SK-N-SH (cell line): ENCODE results near the gene CDKAL1. TPM values are rescaled to one million over a fixed set of nuclear protein-coding genes. Genes with fewer than 3 reads are reported as not detected.

ENCODE experiments used
- CTCF ChIA-PET: fragments of 300-600, 350-600 bp; formaldehyde crosslinking; extraction: SDS; loops from one replicate; lab custom pipeline; 2021; lab: Yijun Ruan, JAX
- POLR2A ChIA-PET: fragments of 350-600 bp; sonication (Branson Sonifier 250); formaldehyde crosslinking; extraction: SDS; loops from one replicate; lab custom pipeline; 2020; ENCODE audit warnings: antibody characterized with exemption, inconsistent platforms; lab: Yijun Ruan, JAX
- DNase-seq: peaks from one replicate; pipeline ENCODE4 v3.0.0; 2012
- H2AFZ ChIP-seq: fragments of 200-600 bp; sonication (generic); 2 replicates; pipeline ENCODE4 v1.8.1; 2016; ENCODE audit warnings: antibody characterized with exemption, mild to moderate bottlenecking, low read depth
- H3F3A ChIP-seq: fragments of 200-600 bp; sonication (generic); replicated peaks from 2 replicates; pipeline ENCODE3; 2016; ENCODE audit warnings: antibody characterized with exemption, mild to moderate bottlenecking; ENCODE audit not compliant: insufficient read depth
- H3K27ac ChIP-seq, 2 experiments: fragments of 200-500 bp in 1 of 2; fragments of 200-600 bp in 1 of 2; sonication (Bioruptor generic) in 1 of 2; sonication (generic), shearing (Covaris generic) in 1 of 2; 2 replicates each; pipeline versions ENCODE4 v1.5.1 to v1.6.1; 2014 to 2016; ENCODE audit warnings: low read depth in 2 of 2, inconsistent platforms in 1 of 2, low read length in 1 of 2, mild to moderate bottlenecking in 1 of 2, mixed read lengths in 1 of 2
- H3K27me3 ChIP-seq: fragments of 200-600 bp; sonication (generic), shearing (Covaris generic); 2 replicates; pipeline ENCODE4 v1.6.1; 2016; ENCODE audit warnings: mixed run types; ENCODE audit not compliant: insufficient read depth
- H3K36me3 ChIP-seq, 2 experiments: fragments of 200-500 bp in 1 of 2; fragments of 200-600 bp in 1 of 2; sonication (Bioruptor generic) in 1 of 2; sonication (generic) in 1 of 2; replicated peaks in 1 of 2; 2 replicates each; pipeline versions ENCODE3 to v1.5.1; 2014 to 2016; ENCODE audit warnings: low read length in 1 of 2, mild to moderate bottlenecking in 1 of 2; ENCODE audit not compliant: insufficient read depth in 2 of 2, control insufficient read depth in 1 of 2
- H3K4me1 ChIP-seq, 2 experiments: fragments of 200-500 bp in 1 of 2; fragments of 200-600 bp in 1 of 2; sonication (Bioruptor generic) in 1 of 2; sonication (generic), shearing (Covaris generic) in 1 of 2; 2 replicates each; pipeline versions ENCODE4 v1.5.1 to v1.6.1; 2014 to 2016; ENCODE audit warnings: low read depth in 1 of 2, low read length in 1 of 2, mixed run types in 1 of 2; ENCODE audit not compliant: insufficient read depth in 2 of 2, control insufficient read depth in 1 of 2
- H3K4me2 ChIP-seq: fragments of 200-600 bp; sonication (generic), shearing (Covaris generic); 2 replicates; pipeline ENCODE4 v1.6.1; 2017; ENCODE audit warnings: mixed run types
- H3K4me3 ChIP-seq, 2 experiments: fragments of 200-500 bp in 1 of 2; fragments of 200-600 bp in 1 of 2; sonication (Bioruptor generic) in 1 of 2; sonication (generic), shearing (Covaris generic) in 1 of 2; 2 replicates each; pipeline versions ENCODE4 v1.5.1 to v1.8.1; 2014 to 2016; ENCODE audit warnings: low read depth in 2 of 2, inconsistent platforms in 1 of 2, low read length in 1 of 2, mild to moderate bottlenecking in 1 of 2, mixed read lengths in 1 of 2, moderate library complexity in 1 of 2
- H3K79me2 ChIP-seq: fragments of 200-600 bp; sonication (generic); 2 replicates; pipeline ENCODE4 v1.8.1; 2017; ENCODE audit warnings: mild to moderate bottlenecking; ENCODE audit not compliant: insufficient read depth
- H3K9ac ChIP-seq: fragments of 200-600 bp; sonication (generic); 2 replicates; pipeline ENCODE4 v1.6.1; 2017; ENCODE audit warnings: mixed run types
- H3K9me2 ChIP-seq: fragments of 200-600 bp; sonication (generic); 2 replicates; pipeline ENCODE4 v1.6.1; 2017; ENCODE audit warnings: mixed run types
- H3K9me3 ChIP-seq: fragments of 200-600 bp; sonication (generic); 2 replicates; pipeline ENCODE4 v1.6.1; 2017; ENCODE audit warnings: mixed run types, mild to moderate bottlenecking, moderate library complexity
- H4K20me1 ChIP-seq: fragments of 200-600 bp; sonication (generic); 2 replicates; pipeline ENCODE4 v1.6.1; 2017; ENCODE audit warnings: mild to moderate bottlenecking, mixed run types; ENCODE audit not compliant: insufficient read depth
- CTCF ChIP-seq: fragments of 200-600 bp; sonication (generic); IDR thresholded peaks from 2 replicates; pipeline ENCODE4 v1.6.1; 2017; ENCODE audit warnings: antibody characterized with exemption, mild to moderate bottlenecking, moderate library complexity
- ELF1 ChIP-seq: IDR thresholded peaks from 2 replicates; pipeline ENCODE4 v1.4.0; 2012
- FOXM1 ChIP-seq: IDR thresholded peaks from 2 replicates; pipeline ENCODE4 v1.4.0; 2012; ENCODE audit warnings: low read depth, mild to moderate bottlenecking
- GABPA ChIP-seq: IDR thresholded peaks from 2 replicates; pipeline ENCODE4 v1.4.0; 2012; ENCODE audit warnings: low read depth, mild to moderate bottlenecking
- GATA2 ChIP-seq: sonication (generic); formaldehyde crosslinking; IDR thresholded peaks from 2 replicates; pipeline ENCODE4 v1.5.0; 2020; ENCODE audit warnings: mild to moderate bottlenecking, missing genetic modification reagents
- JUND ChIP-seq: IDR thresholded peaks from 2 replicates; pipeline ENCODE4 v1.4.0; 2012
- MEF2A ChIP-seq: IDR thresholded peaks from 2 replicates; pipeline ENCODE4 v1.4.0; 2012; ENCODE audit warnings: low read depth, borderline replicate concordance
- MXI1 ChIP-seq: IDR thresholded peaks from 2 replicates; pipeline ENCODE4 v1.6.1; 2012; ENCODE audit warnings: mild to moderate bottlenecking, low read depth, low read length, improper control_type of control experiment
- NFIC ChIP-seq: IDR thresholded peaks from 2 replicates; pipeline ENCODE4 v1.4.0; 2012; ENCODE audit warnings: borderline replicate concordance
- NRF1 ChIP-seq: IDR thresholded peaks from 2 replicates; pipeline ENCODE4 v1.6.1; 2012; ENCODE audit warnings: low read depth, mild to moderate bottlenecking, low read length
- PBX3 ChIP-seq: IDR thresholded peaks from 2 replicates; pipeline ENCODE4; 2012
- RAD21 ChIP-seq: IDR thresholded peaks from 2 replicates; pipeline ENCODE4 v1.6.1; 2012; ENCODE audit warnings: mild to moderate bottlenecking, low read length
- REST ChIP-seq: IDR thresholded peaks from 2 replicates; pipeline ENCODE4 v1.6.1; 2012; ENCODE audit warnings: mild to moderate bottlenecking, low read depth, low read length, moderate library complexity
- RXRA ChIP-seq: IDR thresholded peaks from 2 replicates; pipeline ENCODE4 v1.4.0; 2012; ENCODE audit warnings: low read depth, mild to moderate bottlenecking, borderline replicate concordance
- SIN3A ChIP-seq: IDR thresholded peaks from 2 replicates; pipeline ENCODE4 v1.6.1; 2012; ENCODE audit warnings: low read depth, mild to moderate bottlenecking, low read length, moderate library complexity, borderline replicate concordance
- SMC3 ChIP-seq: IDR thresholded peaks from 2 replicates; pipeline ENCODE4 v1.6.1; 2012; ENCODE audit warnings: low read depth, low read length, improper control_type of control experiment
- USF1 ChIP-seq: IDR thresholded peaks from 2 replicates; pipeline ENCODE4 v1.4.0; 2012; ENCODE audit warnings: low read depth, borderline replicate concordance
- YY1 ChIP-seq: IDR thresholded peaks from 2 replicates; pipeline ENCODE4 v1.4.0; 2012; ENCODE audit warnings: low read depth, mild to moderate bottlenecking
- WGBS: methylation state at CpG from one replicate; pipeline ENCODE4 v1.1.6; 2017; ENCODE audit warnings: low lambda C conversion rate; 5-methylcytosine and 5-hydroxymethylcytosine counted together
- polyA plus RNA-seq, 3 experiments: library from polyadenylated mRNA; depleted of rRNA; stranded (reverse); fragments of >200 nt; gene quantifications; 2 replicates each; pipeline ENCODE4 v1.2.3, GENCODE V29; 2012
- TF ChIP-seq, protein P1 (sequence below): fragments of 150-350 bp; IDR thresholded peaks from 2 replicates; pipeline ENCODE4 v1.6.1; 2017; ENCODE audit warnings: antibody characterized with exemption, low read length, low read depth, borderline replicate concordance
- TF ChIP-seq, protein P2 (sequence below): IDR thresholded peaks from 2 replicates; pipeline ENCODE4 v1.4.0; 2012; ENCODE audit warnings: low read depth, borderline replicate concordance

CDKAL1 gene
- polyA plus RNA-seq, 1 of the 3 experiments (the other 2 are of a cell fraction) = 2.6 TPM

DNA sequence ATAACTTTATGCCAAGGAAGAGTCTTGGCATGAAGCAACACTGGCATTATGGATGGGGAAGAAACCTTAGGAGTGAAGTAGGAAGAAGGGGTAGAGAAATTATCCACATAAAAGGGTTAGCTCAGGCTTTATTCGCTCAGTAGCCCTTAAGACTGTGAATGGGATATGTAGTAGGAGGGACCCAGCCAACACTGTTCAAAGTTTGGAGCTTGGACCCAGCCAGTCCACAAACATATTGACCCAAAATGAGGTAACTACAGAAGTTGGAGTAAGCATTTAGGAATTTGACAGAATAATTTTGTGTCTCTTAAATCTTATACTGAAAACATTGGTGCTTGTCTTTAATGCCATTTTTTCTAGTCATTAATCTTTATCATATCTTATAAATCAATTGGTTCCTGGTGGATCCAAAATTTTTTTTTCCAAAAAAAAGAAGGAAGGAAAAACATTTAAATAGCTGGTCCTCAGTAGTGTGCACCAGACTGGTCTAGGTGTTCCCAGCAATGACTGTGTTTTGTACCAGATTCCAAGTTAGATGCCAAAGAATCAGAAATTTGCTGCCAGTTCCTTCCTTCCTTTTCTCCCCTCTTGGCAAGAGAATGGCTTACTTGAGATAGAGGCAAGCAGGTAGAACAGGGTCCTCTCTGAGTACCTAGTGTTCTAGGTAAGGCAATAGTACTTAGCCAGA is 607.5 kb downstream of the CDKAL1 start:
- Histone ChIP-seq H3K79me2 (no peaks in the 10 kb centered on the region), H3K27ac (no peak overlapping the region; a peak in 1 of 4 replicates), H3F3A (no peaks in the 10 kb centered on the region), H3K4me2 (no peak overlapping the region), H3K4me1 (peaks cover 0 to 23% of the 10 kb centered on the region in 2 experiments; a peak in 3 of 4 replicates), H2AFZ (no peak overlapping the region), H3K36me3 (no peaks in the 10 kb centered on the region), H3K9ac (no peak overlapping the region), H3K4me3 (no peak overlapping the region), H3K27me3 (no peaks in the 10 kb centered on the region), H3K9me2 (no peaks in the 10 kb centered on the region), H4K20me1 (no peaks in the 10 kb centered on the region), H3K9me3 (no peaks in the 10 kb centered on the region)
- POLR2A ChIA-PET = no interaction called here
- no peak for DNase-seq
- no peak for TF ChIP-seq SIN3A
- TF ChIP-seq REST = no peak
- no peak for TF ChIP-seq RAD21
- TF ChIP-seq MXI1 = no peak
- no peak for TF ChIP-seq SMC3
- TF ChIP-seq MEF2A = no peak
- TF ChIP-seq, protein P1, sequence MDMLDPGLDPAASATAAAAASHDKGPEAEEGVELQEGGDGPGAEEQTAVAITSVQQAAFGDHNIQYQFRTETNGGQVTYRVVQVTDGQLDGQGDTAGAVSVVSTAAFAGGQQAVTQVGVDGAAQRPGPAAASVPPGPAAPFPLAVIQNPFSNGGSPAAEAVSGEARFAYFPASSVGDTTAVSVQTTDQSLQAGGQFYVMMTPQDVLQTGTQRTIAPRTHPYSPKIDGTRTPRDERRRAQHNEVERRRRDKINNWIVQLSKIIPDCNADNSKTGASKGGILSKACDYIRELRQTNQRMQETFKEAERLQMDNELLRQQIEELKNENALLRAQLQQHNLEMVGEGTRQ = no peak
- no peak for TF ChIP-seq GATA2
- TF ChIP-seq NRF1 = no peak
- TF ChIP-seq, protein P2, sequence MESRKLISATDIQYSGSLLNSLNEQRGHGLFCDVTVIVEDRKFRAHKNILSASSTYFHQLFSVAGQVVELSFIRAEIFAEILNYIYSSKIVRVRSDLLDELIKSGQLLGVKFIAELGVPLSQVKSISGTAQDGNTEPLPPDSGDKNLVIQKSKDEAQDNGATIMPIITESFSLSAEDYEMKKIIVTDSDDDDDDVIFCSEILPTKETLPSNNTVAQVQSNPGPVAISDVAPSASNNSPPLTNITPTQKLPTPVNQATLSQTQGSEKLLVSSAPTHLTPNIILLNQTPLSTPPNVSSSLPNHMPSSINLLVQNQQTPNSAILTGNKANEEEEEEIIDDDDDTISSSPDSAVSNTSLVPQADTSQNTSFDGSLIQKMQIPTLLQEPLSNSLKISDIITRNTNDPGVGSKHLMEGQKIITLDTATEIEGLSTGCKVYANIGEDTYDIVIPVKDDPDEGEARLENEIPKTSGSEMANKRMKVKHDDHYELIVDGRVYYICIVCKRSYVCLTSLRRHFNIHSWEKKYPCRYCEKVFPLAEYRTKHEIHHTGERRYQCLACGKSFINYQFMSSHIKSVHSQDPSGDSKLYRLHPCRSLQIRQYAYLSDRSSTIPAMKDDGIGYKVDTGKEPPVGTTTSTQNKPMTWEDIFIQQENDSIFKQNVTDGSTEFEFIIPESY = no peak
- no peak for TF ChIP-seq GABPA
- no peak for TF ChIP-seq CTCF
- no peak for TF ChIP-seq USF1
- no peak for TF ChIP-seq FOXM1
- TF ChIP-seq JUND = no peak
- TF ChIP-seq ELF1 = no peak
- TF ChIP-seq RXRA = no peak
- TF ChIP-seq NFIC = no peak
- no peak for TF ChIP-seq YY1
- no peak for TF ChIP-seq PBX3
- WGBS = 100% methylated on average over 1 of the region's 1 CpG
- CTCF ChIA-PET = interaction anchor here (1.4 kb wide), 1 partner anchor 12 kb away, joined by 3 read pairs; no protein-coding TSS in a partner anchor
